GM12872 (cell line): ENCODE measurements around the gene PTGDS.

Source experiments
- CTCF ChIP-seq: IDR thresholded peaks from 3 replicates; pipeline ENCODE4 v1.5.1; 2011; ENCODE audit warnings: low read depth, mild to moderate bottlenecking, low read length, moderate library complexity; ENCODE audit not compliant: insufficient read depth

PTGDS gene

GRCh38 chr9:136992819-136993369, 15.6 kb downstream of the PTGDS start:
- no peak; the same call in 2 of the 3 replicates for TF ChIP-seq CTCF

GRCh38 chr9:136994180-136994887, 17.0 kb downstream of the PTGDS start:
- no peak for TF ChIP-seq CTCF

GRCh38 chr9:136994888-136995230, 17.6 kb downstream of the PTGDS start:
- TF ChIP-seq CTCF, result no peak

- TF ChIP-seq CTCF, result no peak
Measured at GRCh38 chr9:136995362-136995761, 18.1 kb downstream of the PTGDS start.

- TF ChIP-seq CTCF, result no peak
Measured at GRCh38 chr9:136995772-136996311, 18.5 kb downstream of the PTGDS start.

- TF ChIP-seq CTCF, result no peak
Measured at GRCh38 chr9:136996361-136997292, 19.3 kb downstream of the PTGDS start, which contains the start of gene CLIC3. TSS of gene CLIC3 (minus strand) at chr9:136996568. CDS start at chr9:136996543, 25 bp downstream.

GRCh38 chr9:136997371-136997770, 20.1 kb downstream of the PTGDS start:
- TF ChIP-seq CTCF, result no peak
